HG02588 (cell line): Measurements from ENCODE around the gene IFT74.

Experiments used
- ATAC-seq: cut with Tn5 transposase; IDR thresholded peaks from one replicate; pipeline ENCODE4 v1.9.1; 2021; ENCODE audit warnings: mild to moderate bottlenecking, moderate library complexity; ENCODE audit not compliant: unreplicated experiment

IFT74 gene

DNA sequence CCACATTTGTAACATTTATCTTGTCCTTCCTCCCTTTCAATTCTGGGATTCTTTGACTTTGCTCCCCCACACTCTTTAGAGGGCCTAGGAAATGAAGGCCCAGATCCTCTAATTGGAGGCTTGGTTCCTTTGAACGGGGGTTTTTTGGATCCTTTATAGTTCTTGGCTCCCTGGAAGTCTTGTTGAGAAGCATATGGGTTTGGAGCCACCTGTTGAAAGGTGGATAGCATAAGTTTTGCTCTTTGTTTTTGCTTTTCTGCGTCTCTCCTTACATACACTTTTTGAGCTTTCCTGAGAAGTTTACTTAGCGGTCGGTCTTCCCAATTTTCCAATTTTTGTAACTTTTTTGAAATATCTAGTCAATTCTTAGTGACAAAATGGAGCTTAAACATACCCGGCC is 17.8 kb downstream of the IFT74 start:
- no peak for ATAC-seq

- ATAC-seq = no peak
Measured at GRCh38 chr9:26974927-26975326, 18.7 kb downstream of the IFT74 start.

GRCh38 chr9:26975728-26976707 is 19.8 kb downstream of the IFT74 start:
- no peak for ATAC-seq

- ATAC-seq = no peak
Measured at GRCh38 chr9:26983340-26983739, 27.1 kb downstream of the IFT74 start.

DNA sequence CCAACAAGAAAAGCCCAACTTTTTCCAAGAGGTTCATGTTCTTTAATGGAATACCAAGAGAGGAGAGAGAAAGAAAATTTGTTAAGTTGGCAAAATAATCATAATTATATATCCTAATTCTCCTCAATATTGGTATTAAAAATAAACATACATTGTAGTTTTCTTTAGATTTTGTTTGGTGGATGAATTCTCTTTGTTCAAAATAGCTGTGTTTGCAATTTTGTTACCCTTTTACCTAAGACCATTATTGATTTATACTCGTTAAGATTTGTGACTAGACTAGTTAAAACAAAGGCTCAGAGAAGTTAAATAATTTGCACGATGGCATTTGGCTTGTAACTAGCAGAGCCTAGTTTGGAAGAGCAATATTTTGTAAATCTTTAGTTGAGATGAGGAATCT is 39.6 kb downstream of the IFT74 start:
- ATAC-seq = no peak

DNA sequence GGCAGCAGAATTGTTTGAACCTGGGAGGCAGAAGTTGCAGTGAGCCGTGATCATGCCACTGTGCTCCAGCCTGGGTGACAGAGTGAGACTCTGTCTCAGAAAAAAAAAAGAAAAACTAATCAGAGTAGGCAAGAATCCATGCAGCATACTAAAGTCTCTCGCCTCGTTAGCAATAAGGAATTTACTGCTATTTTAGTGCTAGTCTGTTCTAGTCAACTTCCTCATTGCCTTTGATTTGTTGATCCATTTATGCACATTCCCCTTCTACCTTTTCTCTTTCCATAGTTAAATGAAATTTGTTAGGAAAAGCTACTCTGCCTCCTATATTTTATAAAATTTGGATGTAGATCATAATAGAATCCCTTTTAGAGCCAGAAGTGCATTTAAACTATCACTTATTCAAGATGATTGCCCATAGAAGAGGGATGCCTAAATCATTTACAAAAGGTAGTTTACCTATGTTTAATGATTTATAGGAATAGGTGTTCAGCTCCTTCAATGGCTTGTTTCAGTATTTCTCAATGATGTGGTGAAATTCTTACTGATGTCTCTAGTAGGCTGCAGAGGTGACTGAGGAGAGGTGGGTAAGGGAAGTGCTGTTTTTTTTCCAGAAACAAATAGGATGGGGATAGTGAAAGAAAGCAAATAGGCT is 47.3 kb downstream of the IFT74 start:
- ATAC-seq = no peak

DNA sequence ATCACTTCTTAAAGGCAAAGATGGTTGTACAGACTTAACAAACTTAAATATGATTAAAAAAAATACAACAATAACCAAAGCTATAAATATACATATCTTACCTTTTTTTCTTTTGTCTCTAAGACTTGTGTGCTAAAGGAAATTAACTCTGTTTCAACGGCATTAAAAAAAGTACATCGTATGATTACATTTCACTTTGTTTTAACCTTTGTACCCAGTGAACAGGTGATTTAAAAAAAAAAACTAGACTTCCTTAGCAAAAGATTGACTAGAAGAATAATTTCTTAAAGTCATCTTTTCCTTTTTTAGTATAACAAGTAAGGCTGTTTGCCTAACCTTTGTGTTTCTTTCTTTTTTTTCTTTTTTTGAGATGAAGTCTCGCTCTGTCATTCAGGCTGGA is 49.3 kb downstream of the IFT74 start, which contains the start of gene LRRC19:
LRRC19 (minus strand) TSS at position 182 of the 400 bp plus-strand sequence. CDS start 5,978 bp downstream, outside the sequence.
- ATAC-seq = no peak

GRCh38 chr9:27019589-27019988 is 63.4 kb downstream of the IFT74 start:
- ATAC-seq = no peak

DNA sequence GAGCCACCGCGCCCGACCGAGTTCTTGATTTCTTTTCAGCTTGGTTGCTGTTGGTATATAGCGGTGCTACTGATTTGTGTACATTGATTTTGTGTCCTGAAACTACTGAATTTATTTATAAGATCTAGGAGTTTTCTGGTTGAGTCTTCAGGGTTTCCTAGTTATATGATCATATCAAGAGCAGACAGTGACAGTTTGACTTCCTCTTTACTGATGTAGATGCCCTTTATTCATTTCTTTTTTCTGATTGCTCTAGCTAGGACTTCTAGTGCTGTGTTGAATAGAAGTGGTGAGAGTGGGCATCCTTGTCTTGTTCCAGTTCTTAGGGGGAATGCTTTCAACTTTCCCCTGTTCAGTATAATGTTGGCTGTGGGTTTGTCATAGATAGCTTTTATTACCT is 66.7 kb downstream of the IFT74 start:
- no peak for ATAC-seq

DNA sequence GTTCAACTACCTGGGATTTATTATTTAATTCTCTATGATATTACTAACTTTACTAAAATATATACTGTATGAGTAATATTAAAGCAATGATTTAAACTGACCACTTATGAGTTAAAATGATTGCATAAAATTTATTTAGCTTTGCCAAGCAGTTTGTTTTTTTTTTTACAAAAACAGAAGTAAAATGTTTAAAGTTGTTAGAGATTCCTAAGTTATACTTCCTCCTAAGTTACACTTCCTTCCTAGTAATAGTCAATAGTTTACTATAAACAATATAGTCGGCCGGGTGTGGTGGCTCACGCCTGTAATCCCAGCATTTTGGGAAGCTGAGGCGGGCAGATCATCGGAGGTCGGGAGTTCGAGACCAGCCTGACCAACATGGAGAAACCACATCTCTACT is 73.0 kb downstream of the IFT74 start:
- ATAC-seq = no peak

- peak; percentile 75 for ATAC-seq
Measured at GRCh38 chr9:27033815-27034403, 77.7 kb downstream of the IFT74 start.

GRCh38 chr9:27037499-27037898 is 81.3 kb downstream of the IFT74 start:
- ATAC-seq = no peak

- ATAC-seq = no peak
Measured at GRCh38 chr9:27041746-27042145, 85.5 kb downstream of the IFT74 start.

- no peak for ATAC-seq
Measured at GRCh38 chr9:27042476-27042875, 86.3 kb downstream of the IFT74 start.

- no peak for ATAC-seq
Measured at GRCh38 chr9:27043176-27043575, 87.0 kb downstream of the IFT74 start.

- ATAC-seq = no peak
Measured at GRCh38 chr9:27047136-27047535, 90.9 kb downstream of the IFT74 start.

- ATAC-seq = no peak
Measured at GRCh38 chr9:27053369-27054022, 97.3 kb downstream of the IFT74 start.

DNA sequence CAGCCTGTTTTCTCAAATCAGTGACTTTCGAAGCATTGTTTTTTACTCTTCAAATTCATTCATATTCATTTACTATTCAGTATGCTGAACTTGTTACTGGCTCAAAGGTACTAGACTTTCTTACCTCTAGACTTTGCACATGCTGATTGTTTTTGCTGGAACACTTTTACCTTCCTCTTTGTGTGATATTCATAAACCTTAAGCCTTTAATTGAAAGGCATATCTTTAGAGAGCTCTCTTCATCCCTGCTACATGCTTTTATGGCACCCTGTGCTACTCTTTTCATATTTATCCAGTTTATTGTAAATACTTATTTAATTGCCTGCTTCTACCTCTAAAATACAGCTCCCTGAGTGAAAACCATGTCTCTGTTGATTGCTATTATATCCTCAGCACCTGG is 97.9 kb downstream of the IFT74 start:
- ATAC-seq = no peak

GRCh38 chr9:27054841-27055240 is 98.6 kb downstream of the IFT74 start:
- ATAC-seq = no peak

DNA sequence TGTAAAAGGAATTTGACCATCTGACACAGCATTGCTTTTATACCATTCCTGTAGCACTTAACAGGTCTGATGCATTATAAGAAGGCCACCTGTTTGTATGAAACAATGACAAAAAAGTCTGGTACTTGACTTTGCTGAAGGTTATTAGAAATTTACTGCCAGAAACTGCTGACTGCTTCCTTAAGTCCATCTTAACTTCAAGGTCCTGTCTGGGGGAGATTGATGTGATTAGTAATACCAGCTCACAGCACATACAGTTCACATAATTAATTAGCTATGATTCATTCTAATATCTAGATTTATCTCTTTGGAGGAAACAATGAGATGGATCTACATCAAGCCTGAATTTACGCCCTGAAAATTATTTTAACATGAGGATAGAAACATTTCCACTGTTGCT is 103.2 kb downstream of the IFT74 start:
- ATAC-seq = no peak

DNA sequence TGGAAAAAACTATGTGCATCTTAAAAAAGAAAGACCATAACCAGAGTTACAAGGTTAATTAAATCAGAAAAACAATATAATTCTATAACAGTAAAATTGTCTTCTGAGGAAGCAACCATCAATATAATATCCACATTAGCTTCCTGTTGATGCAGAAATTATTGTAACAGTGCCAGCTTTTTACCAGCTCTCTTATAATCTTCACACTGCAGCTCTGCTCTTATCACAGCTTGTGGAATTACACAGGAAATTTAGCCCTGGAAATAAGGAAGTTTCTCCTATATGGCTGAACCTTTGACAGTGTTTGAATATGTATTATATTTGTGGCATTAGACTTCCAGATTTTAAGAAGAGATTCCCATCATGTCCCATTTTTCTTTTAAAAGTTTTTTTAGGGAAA is 103.7 kb downstream of the IFT74 start:
- no peak for ATAC-seq
